AG04450 (cell line): ENCODE data around the gene NAGLU. TPM values are rescaled to one million over a fixed set of nuclear protein-coding genes. Genes with fewer than 3 reads are reported as not detected.

ENCODE experiments used
- CTCF ChIA-PET: fragments of 300-600, 350-600 bp; formaldehyde crosslinking; extraction: SDS; loops from one replicate; lab custom pipeline; 2022; ENCODE audit warnings: antibody characterized with exemption, inconsistent platforms; lab: Charles Lee
- POLR2A ChIA-PET: fragments of 350-600 bp; formaldehyde crosslinking; extraction: SDS; loops from one replicate; lab custom pipeline; 2021; ENCODE audit warnings: antibody characterized with exemption, inconsistent platforms; lab: Yijun Ruan, JAX
- DNase-seq: peaks from one replicate; pipeline ENCODE4 v3.0.0-alpha.2; 2011; ENCODE audit warnings: low read depth, low spot score
- H3K27ac ChIP-seq: one replicate; pipeline ENCODE4 v1.5.1; 2012; ENCODE audit warnings: low read depth, low read length, control low read depth
- H3K27me3 ChIP-seq: one replicate; pipeline ENCODE4 v1.6.0; 2012; ENCODE audit warnings: low read length; ENCODE audit not compliant: control insufficient read depth, insufficient read depth
- H3K4me3 ChIP-seq: 2 replicates; pipeline ENCODE4 v1.5.1; 2011; ENCODE audit warnings: mild to moderate bottlenecking, low read depth, low read length, control low read depth
- H3K9me3 ChIP-seq: 2 replicates; pipeline ENCODE4 v1.5.1; 2012; ENCODE audit warnings: low read length; ENCODE audit not compliant: control insufficient read depth, insufficient read depth
- polyA plus RNA-seq: library from polyadenylated mRNA; depleted of rRNA; stranded (reverse); fragments of >200 nt; gene quantifications from 2 replicates; pipeline ENCODE4 v1.2.3, GENCODE V29; 2011
- TF ChIP-seq, protein P1 (sequence below): IDR thresholded peaks from 2 replicates; pipeline ENCODE4 v1.5.1; 2011; ENCODE audit warnings: low read depth, low read length, control low read depth, inconsistent platforms

Gene NAGLU
- polyA plus RNA-seq, 1 experiment: 11.9 TPM

DNA sequence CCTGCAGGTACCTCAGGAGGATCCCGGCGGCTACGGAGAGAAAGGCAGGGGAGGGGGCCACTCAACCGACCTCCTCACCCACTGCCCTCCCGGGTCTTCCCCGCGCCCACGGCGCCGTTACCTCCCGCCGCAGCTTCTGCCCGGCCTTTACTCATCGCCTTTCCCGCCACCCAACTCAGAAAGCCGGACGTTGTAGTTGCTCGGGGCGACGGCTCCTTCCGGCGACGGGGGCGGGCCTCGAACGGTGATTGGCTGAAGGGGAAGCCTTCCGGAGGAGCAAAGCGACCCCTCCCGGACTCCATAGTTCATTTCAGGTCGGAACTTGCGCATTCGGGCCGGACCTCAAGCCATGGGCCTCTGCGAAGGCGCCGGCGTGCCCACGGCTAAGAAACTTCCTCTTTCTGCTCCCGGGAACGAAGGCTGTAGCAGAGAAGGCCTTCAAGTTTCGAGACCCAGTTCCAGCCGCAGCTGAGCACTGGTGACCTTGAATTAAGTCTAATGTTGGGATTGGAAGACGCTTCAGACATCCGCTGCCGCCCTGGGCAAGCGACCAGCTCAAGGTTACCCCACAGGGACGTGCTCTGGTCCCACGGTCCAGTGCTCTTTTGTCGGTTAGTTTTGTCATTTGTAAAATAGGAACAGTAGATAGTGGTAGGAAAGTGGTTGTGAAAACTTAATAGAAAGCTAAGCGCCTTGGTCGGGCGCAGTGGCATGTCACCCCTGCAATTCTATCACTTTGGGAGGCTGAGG, 41.7 kb downstream of the NAGLU start, which contains the start of gene PSMC3IP:
PSMC3IP (minus strand) TSS at position 198 of the 750 bp plus-strand sequence; CDS start at position 155, 43 bp downstream.
- TF ChIP-seq, protein P1, sequence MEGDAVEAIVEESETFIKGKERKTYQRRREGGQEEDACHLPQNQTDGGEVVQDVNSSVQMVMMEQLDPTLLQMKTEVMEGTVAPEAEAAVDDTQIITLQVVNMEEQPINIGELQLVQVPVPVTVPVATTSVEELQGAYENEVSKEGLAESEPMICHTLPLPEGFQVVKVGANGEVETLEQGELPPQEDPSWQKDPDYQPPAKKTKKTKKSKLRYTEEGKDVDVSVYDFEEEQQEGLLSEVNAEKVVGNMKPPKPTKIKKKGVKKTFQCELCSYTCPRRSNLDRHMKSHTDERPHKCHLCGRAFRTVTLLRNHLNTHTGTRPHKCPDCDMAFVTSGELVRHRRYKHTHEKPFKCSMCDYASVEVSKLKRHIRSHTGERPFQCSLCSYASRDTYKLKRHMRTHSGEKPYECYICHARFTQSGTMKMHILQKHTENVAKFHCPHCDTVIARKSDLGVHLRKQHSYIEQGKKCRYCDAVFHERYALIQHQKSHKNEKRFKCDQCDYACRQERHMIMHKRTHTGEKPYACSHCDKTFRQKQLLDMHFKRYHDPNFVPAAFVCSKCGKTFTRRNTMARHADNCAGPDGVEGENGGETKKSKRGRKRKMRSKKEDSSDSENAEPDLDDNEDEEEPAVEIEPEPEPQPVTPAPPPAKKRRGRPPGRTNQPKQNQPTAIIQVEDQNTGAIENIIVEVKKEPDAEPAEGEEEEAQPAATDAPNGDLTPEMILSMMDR: peak; percentile 46
- no peaks in the 10 kb centered on the region for H3K27me3 ChIP-seq
- ChIA-PET CTCF (interaction anchor here (0.5 to 2.7 kb wide), 31 partner anchors 9 to 420 kb away, joined by 3 to 30 read pairs (median 4); partner anchors contain the start of genes CCR10, COASY, PLEKHH3 and WNK4), POLR2A (interaction anchor here (0.6 to 2.4 kb wide), 11 partner anchors 10 to 736 kb away, joined by 3 to 7 read pairs (median 4); partner anchors contain the start of genes BECN1, PLEKHH3 and VPS25)
- peak; percentile 78 for DNase-seq
- no peaks in the 10 kb centered on the region for H3K9me3 ChIP-seq
- peak within 1 kb of the TSS; percentile 90 for H3K4me3 ChIP-seq
- peak within 1 kb of the TSS; percentile 73 for H3K27ac ChIP-seq

DNA sequence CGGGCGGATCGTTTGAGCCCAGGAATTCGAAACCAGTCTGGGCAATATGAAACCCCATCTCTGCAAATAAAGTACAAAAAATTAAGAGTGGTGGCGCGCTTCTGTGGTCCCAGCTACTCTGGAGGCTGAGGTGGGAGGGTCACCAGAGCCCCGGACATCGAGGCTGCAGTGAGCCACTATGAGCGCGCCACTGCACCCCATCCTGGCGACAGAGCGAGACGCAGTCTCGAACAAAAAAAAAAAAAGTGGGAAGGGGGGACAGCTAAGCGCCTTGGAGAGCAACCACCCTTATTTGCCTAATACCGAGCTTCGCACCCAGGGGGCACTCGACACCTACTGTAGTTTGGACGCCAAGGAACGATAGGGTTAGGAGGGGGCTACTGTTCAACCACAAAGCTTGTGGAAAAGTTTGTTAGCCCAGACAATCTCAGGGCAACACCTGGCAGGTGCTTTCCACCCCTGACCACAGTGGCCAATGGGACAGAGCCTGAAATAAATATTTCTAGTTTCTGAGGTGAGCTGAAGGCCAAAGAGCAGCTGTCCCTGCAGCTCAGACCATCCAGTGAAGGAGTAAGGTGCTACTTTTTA, 42.3 kb downstream of the NAGLU start:
- Histone ChIP-seq H3K9me3 (no peaks in the 10 kb centered on the region), H3K27me3 (no peaks in the 10 kb centered on the region), H3K4me3 (peak overlapping the region; percentile 90), H3K27ac (peak overlapping the region; percentile 2)
- POLR2A ChIA-PET: interaction anchor here (0.5 to 2.4 kb wide), 11 partner anchors 11 to 246 kb away, joined by 3 to 7 read pairs (median 3); partner anchors contain the start of genes BECN1, PLEKHH3 and VPS25
- CTCF ChIA-PET: interaction anchor here (0.5 to 2.7 kb wide), 41 partner anchors 9 to 614 kb away, joined by 3 to 30 read pairs (median 4); partner anchors contain the start of genes CCR10, COASY, PLEKHH3 and VPS25
- DNase-seq: no peak
- TF ChIP-seq, protein P1: peak; percentile 84

DNA sequence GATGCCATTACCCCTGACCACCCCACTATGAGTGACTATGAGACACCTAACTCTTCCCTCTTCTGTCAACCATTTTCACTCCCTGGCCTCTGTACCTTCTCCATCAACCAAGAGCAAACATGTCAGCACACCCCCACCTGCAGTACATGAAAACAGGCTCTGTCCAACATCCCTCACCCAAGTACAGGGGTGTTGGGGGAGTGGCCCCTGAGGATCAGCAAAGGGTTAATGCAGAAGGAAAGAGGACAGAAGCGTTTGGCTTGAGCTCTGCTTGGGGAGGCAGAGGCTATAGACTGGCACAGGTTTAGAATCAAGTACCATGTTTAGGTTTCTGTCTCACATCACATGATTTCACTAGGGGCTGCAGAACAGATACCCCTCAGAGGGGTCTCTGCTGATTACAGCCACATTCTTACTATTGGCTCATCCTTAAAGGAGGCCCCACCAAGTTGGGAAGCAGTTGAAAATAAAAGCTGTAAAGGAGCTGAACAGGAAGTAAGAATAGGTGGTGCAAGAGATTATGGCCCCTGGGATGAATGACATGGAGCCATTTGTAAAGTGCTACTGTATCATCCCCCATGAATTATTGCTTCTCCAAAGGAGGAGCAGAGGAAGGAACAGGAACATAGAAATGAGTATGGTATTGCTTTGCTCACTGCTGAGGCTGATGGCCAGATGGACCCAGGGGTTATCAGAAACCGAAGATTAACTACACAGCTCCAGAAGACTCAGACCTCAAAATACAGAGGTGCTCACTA, 43.9 kb downstream of the NAGLU start:
- Histone ChIP-seq H3K4me3 (no peak overlapping the region), H3K27me3 (no peaks in the 10 kb centered on the region), H3K9me3 (no peaks in the 10 kb centered on the region), H3K27ac (no peak overlapping the region)
- DNase-seq: no peak
- TF ChIP-seq, protein P1: no peak
- POLR2A ChIA-PET: no interaction called here
- CTCF ChIA-PET: interaction anchor here (0.8 to 2.7 kb wide), 2 partner anchors 9 to 98 kb away, joined by 3 to 30 read pairs; partner anchors contain the start of gene PLEKHH3

DNA sequence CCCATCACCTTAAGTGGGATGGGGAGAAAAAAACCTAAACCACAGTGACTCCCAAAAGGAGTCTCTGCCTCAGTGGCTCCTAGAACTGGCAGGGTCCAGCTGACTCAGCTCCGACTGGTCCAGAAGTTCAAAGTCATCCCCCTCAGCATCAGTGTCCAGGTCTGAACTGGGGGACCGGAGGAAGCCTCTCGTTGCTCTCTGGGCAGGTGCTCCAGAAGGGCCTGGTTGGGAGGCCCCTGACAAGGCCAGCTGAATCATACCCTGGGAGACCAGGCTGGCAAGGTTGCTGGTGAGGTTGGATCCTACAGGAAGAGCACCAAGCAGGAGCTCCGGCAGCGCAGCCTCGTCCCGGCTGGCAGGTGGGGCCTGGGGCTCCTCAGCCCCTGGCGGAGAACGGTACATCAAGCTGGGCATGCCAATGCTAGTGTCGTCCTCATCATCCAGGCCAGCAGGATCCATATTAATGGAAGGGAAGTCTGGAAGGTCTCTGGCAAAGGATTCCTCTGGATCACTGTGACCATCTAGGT, 45.8 kb downstream of the NAGLU start:
- TF ChIP-seq, protein P1: no peak

More for the DNA sequence above, 45.8 kb downstream of the NAGLU start:
- Histone ChIP-seq H3K4me3 (no peak overlapping the region), H3K27ac (no peak overlapping the region), H3K27me3 (no peaks in the 10 kb centered on the region), H3K9me3 (no peaks in the 10 kb centered on the region)
- no peak for DNase-seq
- CTCF ChIA-PET: interaction anchor here (0.9 kb wide), 1 partner anchor 102 kb away, joined by 3 read pairs; no protein-coding TSS in a partner anchor
- POLR2A ChIA-PET: interaction anchor here (0.6 kb wide), 1 partner anchor 202 kb away, joined by 3 read pairs; no protein-coding TSS in a partner anchor
